Ovary (tissue), 9 donors: ENCODE measurements around the gene SMCHD1. TPM values are rescaled to one million over a fixed set of nuclear protein-coding genes. Genes with fewer than 3 reads are reported as not detected.

Experiments
- DNase-seq, 5 donors: peaks; one replicate each; pipeline ENCODE4 v3.0.0-alpha.2; 2019 to 2020
- H3K27ac ChIP-seq, 2 donors: fragments of 200-600 bp; one replicate each; pipeline versions ENCODE4 v1.5.1 to v1.8.0; 2019 to 2022
- H3K27me3 ChIP-seq: fragments of 200-600 bp; one replicate; pipeline ENCODE4 v1.8.0; 2022
- H3K36me3 ChIP-seq: fragments of 200-600 bp; sonication (generic); one replicate; pipeline ENCODE4 v1.5.1; 2019
- H3K4me1 ChIP-seq: one replicate; pipeline ENCODE4 v1.8.1; 2013; ENCODE audit warnings: mild to moderate bottlenecking, moderate library complexity; ENCODE audit not compliant: insufficient read depth
- H3K4me3 ChIP-seq: fragments of 200-600 bp; sonication (generic); one replicate; pipeline ENCODE4 v1.5.1; 2017
- H3K9me3 ChIP-seq, 2 donors: fragments of 200-600 bp in 1 of 2; sonication (generic) in 1 of 2; one replicate each; pipeline versions ENCODE4 v1.5.1 to v1.8.1; 2013 to 2019; ENCODE audit warnings: mild to moderate bottlenecking in 1 of 2, moderate library complexity in 1 of 2
- EP300 ChIP-seq: sonication (generic); formaldehyde crosslinking; IDR thresholded peaks from one replicate; pipeline ENCODE4 v1.6.1; 2017; ENCODE audit warnings: antibody characterized with exemption
- POLR2A ChIP-seq: fragments of 450-650 bp; IDR thresholded peaks from one replicate; pipeline ENCODE4 v1.6.1; 2017; ENCODE audit warnings: antibody characterized with exemption, mild to moderate bottlenecking, moderate library complexity
- WGBS, 3 donors: extraction: QIAGEN DNeasy Blood & Tissue Kit in 1 of 3; methylation state at CpG; one replicate each; pipeline versions ENCODE4 v1.1.5 to v1.1.7; 2013 to 2017; 5-methylcytosine and 5-hydroxymethylcytosine counted together
- intact Hi-C, 4 donors: fragments of 100-400 bp; cut with DNase I; formaldehyde crosslinking; loops; one replicate each; pipeline versions ENCODE4 v1.11.0 to v1.15.1; 2022 to 2023
- polyA plus RNA-seq, 2 donors: library from polyadenylated mRNA; stranded (reverse); fragments of 200-250 nt in 1 of 2; fragments of 350-450 nt in 1 of 2; fragmentation: Illumina TruSeq in 1 of 2; extraction: RNeasy Lipid Tissue Mini Kit (QIAGEN cat#74804) in 1 of 2; gene quantifications; one replicate each; pipeline ENCODE4 v1.2.3, GENCODE V29; 2013 to 2014
- total RNA-seq, 7 donors: library from RNA; depleted of rRNA in 2 of 7; stranded (reverse); fragments of >200 nt in 2 of 7; fragmentation: NEBNext Ultra II Directional in 3 of 7; extraction: Animal tissue kit (Norgen Biotek cat#: 25700) in 3 of 7; gene quantifications; one replicate each; pipeline versions ENCODE4 v1.1.0 to v1.2.4, GENCODE V29; 2016 to 2023
- TF ChIP-seq, protein P1 (sequence below), 3 donors: fragments of 450-650 bp in 2 of 3; fragments of 200-600 bp in 1 of 3; IDR thresholded peaks; one replicate each; pipeline versions ENCODE4 v1.5.1 to v1.8.0; 2016 to 2022; ENCODE audit warnings: antibody characterized with exemption in 3 of 3, mild to moderate bottlenecking in 1 of 3
- donor health status: DM: no; HTN: no; CAD: no; lungs with moderate emphysema.
- donor health status: DM: no; HTN: no; CAD: no.
- donor health status: Bipolar disorder and iron deficiency.
- donor health status: DM: yes; HTN: yes; CAD: no.
- donor health status: DM: no; HTN: no; CAD: no.
- donor health status: DM: yes; HTN: yes; CAD: no.

SMCHD1 gene
- total and polyA plus RNA-seq, 9 donors: 15.6 to 82.7 (median 50.9) TPM

DNA sequence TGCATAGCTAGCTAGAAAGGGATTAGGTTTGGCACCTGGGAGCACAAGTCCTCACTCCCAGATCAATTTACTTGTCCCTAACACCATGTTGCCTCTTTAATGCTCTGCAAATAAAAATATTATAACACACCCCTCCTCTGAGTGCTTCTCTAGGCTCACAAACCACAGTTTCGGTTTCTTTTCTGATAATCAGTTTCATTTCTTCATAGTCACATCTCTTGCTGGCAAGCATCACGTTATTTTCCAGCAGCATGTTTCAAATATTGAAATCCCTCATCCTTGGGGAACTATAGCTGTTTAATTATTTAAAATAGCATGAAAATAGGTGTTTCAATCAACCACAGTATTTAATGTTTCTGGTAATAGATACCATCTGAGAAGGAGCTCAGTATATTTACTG is 13.9 kb upstream of the SMCHD1 start:
- intact Hi-C loops: no loop called here
- no peaks in the 10 kb centered on the region for H3K9me3 ChIP-seq
- no peak for DNase-seq
- no peak overlapping the region for H3K27ac ChIP-seq
- H3K4me3 ChIP-seq: no peak overlapping the region
- H3K27me3 ChIP-seq: no peaks in the 10 kb centered on the region
- 3 to 11% (median 3%) methylated on average over 2 of the region's 2 CpGs for WGBS, 3 donors
- H3K4me1 ChIP-seq: peaks cover 1% of the 10 kb centered on the region
- no peaks in the 10 kb centered on the region for H3K36me3 ChIP-seq
- TF ChIP-seq POLR2A (no peak), EP300 (no peak)
- TF ChIP-seq, protein P1, sequence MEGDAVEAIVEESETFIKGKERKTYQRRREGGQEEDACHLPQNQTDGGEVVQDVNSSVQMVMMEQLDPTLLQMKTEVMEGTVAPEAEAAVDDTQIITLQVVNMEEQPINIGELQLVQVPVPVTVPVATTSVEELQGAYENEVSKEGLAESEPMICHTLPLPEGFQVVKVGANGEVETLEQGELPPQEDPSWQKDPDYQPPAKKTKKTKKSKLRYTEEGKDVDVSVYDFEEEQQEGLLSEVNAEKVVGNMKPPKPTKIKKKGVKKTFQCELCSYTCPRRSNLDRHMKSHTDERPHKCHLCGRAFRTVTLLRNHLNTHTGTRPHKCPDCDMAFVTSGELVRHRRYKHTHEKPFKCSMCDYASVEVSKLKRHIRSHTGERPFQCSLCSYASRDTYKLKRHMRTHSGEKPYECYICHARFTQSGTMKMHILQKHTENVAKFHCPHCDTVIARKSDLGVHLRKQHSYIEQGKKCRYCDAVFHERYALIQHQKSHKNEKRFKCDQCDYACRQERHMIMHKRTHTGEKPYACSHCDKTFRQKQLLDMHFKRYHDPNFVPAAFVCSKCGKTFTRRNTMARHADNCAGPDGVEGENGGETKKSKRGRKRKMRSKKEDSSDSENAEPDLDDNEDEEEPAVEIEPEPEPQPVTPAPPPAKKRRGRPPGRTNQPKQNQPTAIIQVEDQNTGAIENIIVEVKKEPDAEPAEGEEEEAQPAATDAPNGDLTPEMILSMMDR (IDR thresholded peaks at IDR 0.05): no peak

DNA sequence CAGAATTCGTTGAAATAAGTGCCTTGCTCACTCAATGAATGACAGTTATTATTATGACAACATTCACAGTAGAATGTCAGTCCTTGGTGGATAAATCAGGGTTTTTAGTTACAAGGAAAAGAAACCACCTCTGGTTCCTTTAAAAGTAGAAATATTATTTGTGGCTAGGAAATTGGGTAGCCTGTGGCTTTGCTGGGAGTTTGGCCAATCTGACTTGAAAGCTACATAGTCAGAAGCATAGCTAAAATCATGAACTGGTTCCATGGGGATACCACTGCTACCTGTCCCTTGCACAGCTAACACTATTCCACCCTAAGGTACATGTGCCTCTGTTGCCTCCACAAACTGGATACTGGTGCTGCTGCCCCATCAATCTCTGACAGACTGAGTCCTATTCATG is 12.8 kb upstream of the SMCHD1 start:
- H3K4me3 ChIP-seq: no peak overlapping the region
- no peaks in the 10 kb centered on the region for H3K9me3 ChIP-seq
- TF ChIP-seq POLR2A (no peak), EP300 (no peak)
- TF ChIP-seq, protein P1 (IDR thresholded peaks at IDR 0.05): no peak
- H3K27ac ChIP-seq: no peak overlapping the region
- no peaks in the 10 kb centered on the region for H3K36me3 ChIP-seq
- H3K4me1 ChIP-seq: no peaks in the 10 kb centered on the region
- 83 to 89% (median 86%) methylated on average over 1 of the region's 1 CpG for WGBS, 3 donors
- no peaks in the 10 kb centered on the region for H3K27me3 ChIP-seq
- intact Hi-C loops: no loop called here
- no peak for DNase-seq

DNA sequence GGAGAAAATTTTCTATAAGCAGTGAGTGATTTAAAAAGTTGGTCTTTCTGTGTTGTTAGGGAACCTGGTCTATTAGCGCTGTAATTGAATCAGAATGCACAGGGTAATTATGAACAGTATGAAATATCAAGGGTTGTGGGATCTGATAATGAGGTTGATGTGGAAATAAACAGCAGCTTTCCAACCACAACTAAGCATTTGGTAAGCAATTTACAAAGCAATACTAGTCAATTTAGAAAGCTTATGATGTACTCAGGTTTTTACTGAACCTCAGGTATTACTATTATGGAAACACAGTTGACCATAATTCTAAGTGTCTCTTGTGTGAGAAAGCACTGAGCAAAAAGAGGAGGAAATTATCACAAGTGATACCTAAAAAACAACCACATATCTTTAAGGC is 11.0 kb upstream of the SMCHD1 start:
- intact Hi-C loops: no loop called here

DNA sequence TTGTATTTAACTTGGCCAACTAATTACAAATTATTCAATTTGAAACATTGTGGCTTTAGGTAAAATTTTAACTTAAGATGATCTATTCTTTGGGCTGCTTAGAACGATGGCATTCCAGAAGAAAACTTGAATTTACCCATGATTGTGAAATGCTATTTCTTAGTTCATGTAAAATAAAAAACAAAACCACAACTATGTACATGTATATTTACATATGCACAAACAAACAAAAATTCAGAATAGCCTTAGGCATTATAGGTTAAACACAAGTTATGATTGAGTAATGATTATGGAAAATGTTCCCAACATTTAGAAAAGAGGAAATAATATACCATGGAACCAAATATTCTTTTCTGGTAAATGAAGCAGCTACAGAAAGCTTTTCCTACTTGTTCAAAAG is 3.5 kb upstream of the SMCHD1 start:
- H3K9me3 ChIP-seq: no peaks in the 10 kb centered on the region
- H3K4me3 ChIP-seq: no peak overlapping the region
- no peaks in the 10 kb centered on the region for H3K27me3 ChIP-seq
- DNase-seq: no peak
- no peak overlapping the region for H3K27ac ChIP-seq
- H3K4me1 ChIP-seq: no peaks in the 10 kb centered on the region
- intact Hi-C loops: loop anchor here in 1 of 4 donors (10.0 kb wide), 1 partner anchor 77 kb away; the partner anchor contains the start of genes METTL4 and NDC80
- H3K36me3 ChIP-seq: no peaks in the 10 kb centered on the region
- no peak for TF ChIP-seq EP300
- TF ChIP-seq POLR2A: no peak
- TF ChIP-seq, protein P1 (IDR thresholded peaks at IDR 0.05): no peak
- WGBS, 3 donors: 86 to 98% (median 92%) methylated on average over 1 of the region's 1 CpG

More for the DNA sequence above, 11.0 kb upstream of the SMCHD1 start:
- no peaks in the 10 kb centered on the region for H3K27me3 ChIP-seq
- H3K4me3 ChIP-seq: no peak overlapping the region
- H3K4me1 ChIP-seq: no peaks in the 10 kb centered on the region
- DNase-seq: no peak
- no peaks in the 10 kb centered on the region for H3K9me3 ChIP-seq
- H3K27ac ChIP-seq: no peak overlapping the region
- WGBS, 3 donors: 91 to 96% (median 91%) methylated on average over 1 of the region's 1 CpG
- TF ChIP-seq POLR2A (no peak), EP300 (no peak)
- TF ChIP-seq, protein P1 (IDR thresholded peaks at IDR 0.05): no peak
- H3K36me3 ChIP-seq: no peaks in the 10 kb centered on the region
